ENCODE results near the gene SYNGR1.

DNA sequence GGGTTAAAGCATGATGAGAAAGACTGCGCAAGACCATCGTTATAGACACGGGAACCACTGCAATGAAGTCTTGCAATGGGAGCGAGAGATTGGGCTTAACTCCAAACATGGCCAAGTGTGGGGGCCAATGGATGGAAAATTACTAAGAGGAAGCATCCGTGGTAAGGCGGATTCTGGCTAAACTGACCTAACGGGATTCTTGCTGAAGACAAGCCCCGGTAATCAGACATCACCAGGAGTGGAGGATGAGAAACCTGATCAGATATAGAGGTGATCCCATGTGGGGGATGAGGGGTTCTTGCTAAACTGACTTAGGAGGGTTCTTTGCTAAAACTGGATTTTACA, 5.8 kb upstream of the SYNGR1 start:
- TF ChIP-seq, protein P1, sequence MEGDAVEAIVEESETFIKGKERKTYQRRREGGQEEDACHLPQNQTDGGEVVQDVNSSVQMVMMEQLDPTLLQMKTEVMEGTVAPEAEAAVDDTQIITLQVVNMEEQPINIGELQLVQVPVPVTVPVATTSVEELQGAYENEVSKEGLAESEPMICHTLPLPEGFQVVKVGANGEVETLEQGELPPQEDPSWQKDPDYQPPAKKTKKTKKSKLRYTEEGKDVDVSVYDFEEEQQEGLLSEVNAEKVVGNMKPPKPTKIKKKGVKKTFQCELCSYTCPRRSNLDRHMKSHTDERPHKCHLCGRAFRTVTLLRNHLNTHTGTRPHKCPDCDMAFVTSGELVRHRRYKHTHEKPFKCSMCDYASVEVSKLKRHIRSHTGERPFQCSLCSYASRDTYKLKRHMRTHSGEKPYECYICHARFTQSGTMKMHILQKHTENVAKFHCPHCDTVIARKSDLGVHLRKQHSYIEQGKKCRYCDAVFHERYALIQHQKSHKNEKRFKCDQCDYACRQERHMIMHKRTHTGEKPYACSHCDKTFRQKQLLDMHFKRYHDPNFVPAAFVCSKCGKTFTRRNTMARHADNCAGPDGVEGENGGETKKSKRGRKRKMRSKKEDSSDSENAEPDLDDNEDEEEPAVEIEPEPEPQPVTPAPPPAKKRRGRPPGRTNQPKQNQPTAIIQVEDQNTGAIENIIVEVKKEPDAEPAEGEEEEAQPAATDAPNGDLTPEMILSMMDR (conservative IDR thresholded peaks at IDR 0.05 in 1 of 2, IDR thresholded peaks at IDR 0.05 in 1 of 2; ENCODE audit: low read depth in 1 of 2, low read length in 2 of 2) = no peak
- TF ChIP-seq EZH2 (IDR thresholded peaks at IDR 0.05; ENCODE audit: low read length, missing control alignments) = no peak
